HCT116 (cell line): ENCODE data around the gene F2RL1. TPM values are rescaled to one million over a fixed set of nuclear protein-coding genes. Genes with fewer than 3 reads are reported as not detected.

ENCODE experiments used
- ATAC-seq: fragments of 200-7000 bp; cut with Tn5 transposase; 2 replicates; pipeline ENCODE4 v1.9.1; 2020; ENCODE audit warnings: mild to moderate bottlenecking, moderate library complexity
- BruUV-seq: library from RNA; stranded (reverse); fragments of 400-500 nt; replicated peaks from 2 replicates; lab custom pipeline; 2021; lab: Mats Ljungman, UMichigan
- CTCF ChIA-PET: fragments of 300-600 bp; sonication (Branson Sonifier 250); formaldehyde crosslinking; loops from one replicate; lab custom pipeline; 2021; ENCODE audit warnings: antibody characterized with exemption; lab: Charles Lee
- POLR2A ChIA-PET: fragments of 300-600, 350-600 bp; sonication (Branson Sonifier 250); formaldehyde crosslinking; loops from one replicate; lab custom pipeline; 2021; ENCODE audit warnings: antibody characterized with exemption; lab: Charles Lee
- RAD21 ChIA-PET, 2 experiments: fragments of 300-600 bp; sonication (Branson Sonifier 250); formaldehyde crosslinking; loops; one replicate each; lab custom pipeline; 2023; ENCODE audit warnings: low total read pairs in 2 of 2; ENCODE audit not compliant: uncharacterized antibody in 2 of 2, unreplicated experiment in 2 of 2, low non-redundant PET in 1 of 2; lab: Charles Lee
- DNase-seq: peaks from one replicate; pipeline ENCODE4 v3.0.0-alpha.2; 2010; ENCODE audit warnings: low read depth, low spot score
- H2AFZ ChIP-seq: fragments of 200-600 bp; shearing (Covaris generic), sonication (generic); 2 replicates; pipeline ENCODE4 v1.6.1; 2017; ENCODE audit warnings: low read depth, mixed run types, mixed read lengths, antibody characterized with exemption, low read length; ENCODE audit not compliant: poor library complexity, severe bottlenecking
- H3K27ac ChIP-seq: 2 replicates; pipeline ENCODE4 v1.5.1; 2012; ENCODE audit warnings: low read depth, low read length
- H3K27me3 ChIP-seq: fragments of 200-600 bp; sonication (generic); 2 replicates; pipeline ENCODE4 v1.6.1; 2016; ENCODE audit warnings: mixed run types, low read length, mixed read lengths; ENCODE audit not compliant: insufficient read depth
- H3K36me3 ChIP-seq, 2 experiments: fragments of 200-500 bp in 1 of 2; fragments of 200-600 bp in 1 of 2; sonication (Bioruptor generic) in 1 of 2; sonication (generic) in 1 of 2; 2 replicates each; pipeline versions ENCODE4 v1.5.1 to v1.6.1; 2014 to 2016; ENCODE audit warnings: low read length in 2 of 2, inconsistent platforms in 1 of 2, mixed read lengths in 1 of 2, mixed run types in 1 of 2; ENCODE audit not compliant: insufficient read depth in 2 of 2, control insufficient read depth in 1 of 2
- H3K4me1 ChIP-seq, 2 experiments: fragments of 200-600 bp in 1 of 2; sonication (generic) in 1 of 2; 2 replicates each; pipeline versions ENCODE4 v1.5.1 to v1.6.1; 2012 to 2017; ENCODE audit warnings: low read length in 2 of 2, inconsistent platforms in 1 of 2, mild to moderate bottlenecking in 1 of 2, mixed read lengths in 1 of 2, mixed run types in 1 of 2, moderate library complexity in 1 of 2; ENCODE audit not compliant: insufficient read depth in 2 of 2, control insufficient read depth in 1 of 2
- H3K4me2 ChIP-seq: fragments of 200-600 bp; sonication (generic); 2 replicates; pipeline ENCODE4 v1.6.1; 2017; ENCODE audit warnings: mixed run types, low read length, mixed read lengths
- H3K4me3 ChIP-seq, 2 experiments: fragments of 200-600 bp in 1 of 2; sonication (generic) in 1 of 2; replicated peaks in 1 of 2; 2 replicates each; pipeline ENCODE4 v1.5.1; 2011 to 2016; ENCODE audit warnings: low read length in 2 of 2, control low read depth in 1 of 2, low read depth in 1 of 2, mild to moderate bottlenecking in 1 of 2, mixed read lengths in 1 of 2, mixed run types in 1 of 2
- H3K79me2 ChIP-seq: fragments of 200-600 bp; sonication (generic); 2 replicates; pipeline ENCODE4 v1.6.1; 2017; ENCODE audit warnings: mild to moderate bottlenecking, mixed run types, low read length, moderate library complexity, mixed read lengths; ENCODE audit not compliant: insufficient read depth
- H3K9ac ChIP-seq: fragments of 200-600 bp; sonication (generic); 2 replicates; pipeline ENCODE4 v1.6.1; 2016; ENCODE audit warnings: low read length, mixed read lengths
- H3K9me2 ChIP-seq: fragments of 200-600 bp; sonication (generic), shearing (Covaris generic); 2 replicates; pipeline ENCODE4 v1.6.1; 2017; ENCODE audit warnings: mixed run types, mild to moderate bottlenecking, moderate library complexity; ENCODE audit not compliant: insufficient read depth
- H3K9me3 ChIP-seq, 2 experiments: fragments of 200-500 bp in 1 of 2; fragments of 200-600 bp in 1 of 2; sonication (Bioruptor generic) in 1 of 2; sonication (generic) in 1 of 2; 2 replicates each; pipeline ENCODE4 v1.6.1; 2014 to 2017; ENCODE audit warnings: low read length in 2 of 2, mixed read lengths in 2 of 2, inconsistent platforms in 1 of 2, low read depth in 1 of 2, mild to moderate bottlenecking in 1 of 2, mixed run types in 1 of 2, moderate library complexity in 1 of 2; ENCODE audit not compliant: control insufficient read depth in 1 of 2, insufficient read depth in 1 of 2
- H4K20me1 ChIP-seq: fragments of 200-600 bp; sonication (generic), shearing (Covaris generic); 2 replicates; pipeline ENCODE4 v1.6.1; 2017; ENCODE audit warnings: mixed run types, mild to moderate bottlenecking, moderate library complexity; ENCODE audit not compliant: insufficient read depth
- EGR1 ChIP-seq: IDR thresholded peaks from 2 replicates; pipeline ENCODE4 v1.6.1; 2012; ENCODE audit warnings: low read depth
- POLR2A ChIP-seq: IDR thresholded peaks from 2 replicates; pipeline ENCODE4 v1.7.0; 2011; ENCODE audit warnings: borderline replicate concordance; ENCODE audit not compliant: insufficient read depth, insufficient read length; ENCODE audit errors: extremely low read depth
- RAD21 ChIP-seq: IDR thresholded peaks from 2 replicates; pipeline ENCODE4 v1.6.1; 2012; ENCODE audit warnings: low read depth, mild to moderate bottlenecking
- SIN3A ChIP-seq: IDR thresholded peaks from 2 replicates; pipeline ENCODE4 v1.6.1; 2012; ENCODE audit warnings: low read depth
- ZFX ChIP-seq: fragments of 450-650 bp; IDR thresholded peaks from 2 replicates; pipeline ENCODE4 v1.6.1; 2017
- ZNF274 ChIP-seq: fragments of 200-500 bp; sonication (Bioruptor generic); IDR thresholded peaks from 2 replicates; pipeline ENCODE4 v1.6.1; 2014; ENCODE audit warnings: mild to moderate bottlenecking, low read depth, low read length, inconsistent platforms
- intact Hi-C: fragments of 100-400 bp; cut with micrococcal nuclease; formaldehyde crosslinking; loops from 2 replicates; pipeline ENCODE4 v1.10.0; 2022
- total RNA-seq: library from RNA; stranded (reverse); gene quantifications from one replicate; pipeline ENCODE4 v1.2.1, GENCODE V29; 2021; ENCODE audit not compliant: unreplicated experiment
- TF ChIP-seq, protein P1 (sequence below): IDR thresholded peaks from 2 replicates; pipeline ENCODE4 v1.6.1; 2011; ENCODE audit warnings: mild to moderate bottlenecking, low read length, moderate library complexity; ENCODE audit not compliant: insufficient replicate concordance; ENCODE audit errors: extremely low read depth
- TF ChIP-seq, protein P2 (sequence below): IDR thresholded peaks from 2 replicates; pipeline ENCODE4 v1.6.1; 2012
- TF ChIP-seq, protein P3 (sequence below): IDR thresholded peaks from 2 replicates; pipeline ENCODE4 v1.6.1; 2012
- TF ChIP-seq, protein P4 (sequence below): IDR thresholded peaks from 2 replicates; pipeline ENCODE4 v1.6.1; 2012; ENCODE audit warnings: low read depth

Gene F2RL1
- total RNA-seq, 1 experiment from 2014 or later: 119 TPM

DNA sequence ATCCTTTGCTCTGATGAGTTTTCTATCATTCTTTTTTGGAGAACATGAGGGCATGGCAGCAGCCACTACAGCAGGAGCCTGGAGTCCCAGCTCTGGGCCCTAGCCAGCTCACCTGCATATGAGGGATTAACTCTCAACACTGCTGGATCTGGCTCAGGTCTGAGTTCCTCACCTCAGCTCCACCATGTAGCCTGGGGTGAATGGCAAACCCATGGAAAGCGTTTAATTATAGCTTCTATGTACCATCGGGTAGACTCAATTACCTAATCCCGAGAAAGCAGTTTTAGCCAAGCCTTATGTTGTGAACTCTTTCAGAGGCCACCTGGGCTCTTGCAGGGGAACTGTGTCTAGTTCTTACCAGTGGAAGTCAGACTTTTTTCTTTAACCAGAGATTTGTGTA, 27.1 kb downstream of the F2RL1 start:
- Histone ChIP-seq H2AFZ (no peak overlapping the region), H3K36me3 (no peaks in the 10 kb centered on the region), H3K27ac (no peak overlapping the region), H3K9me2 (no peaks in the 10 kb centered on the region), H3K79me2 (no peaks in the 10 kb centered on the region), H4K20me1 (no peaks in the 10 kb centered on the region), H3K4me1 (peaks cover 9 to 21% of the 10 kb centered on the region in 2 experiments; a peak in 2 of 4 replicates), H3K9ac (no peak overlapping the region), H3K4me2 (no peak overlapping the region), H3K9me3 (no peaks in the 10 kb centered on the region), H3K4me3 (no peak overlapping the region), H3K27me3 (no peaks in the 10 kb centered on the region)
- no peak for ATAC-seq
- no peak for DNase-seq
- CTCF ChIA-PET: no interaction called here
- RAD21 ChIA-PET: no interaction called here
- no TSS peak for BruUV-seq
- POLR2A ChIA-PET: interaction anchor here (1.0 kb wide), 1 partner anchor 27 kb away, joined by 3 read pairs; the partner anchor contains the start of gene F2RL1
- intact Hi-C loops: no loop called here
- TF ChIP-seq, protein P1, sequence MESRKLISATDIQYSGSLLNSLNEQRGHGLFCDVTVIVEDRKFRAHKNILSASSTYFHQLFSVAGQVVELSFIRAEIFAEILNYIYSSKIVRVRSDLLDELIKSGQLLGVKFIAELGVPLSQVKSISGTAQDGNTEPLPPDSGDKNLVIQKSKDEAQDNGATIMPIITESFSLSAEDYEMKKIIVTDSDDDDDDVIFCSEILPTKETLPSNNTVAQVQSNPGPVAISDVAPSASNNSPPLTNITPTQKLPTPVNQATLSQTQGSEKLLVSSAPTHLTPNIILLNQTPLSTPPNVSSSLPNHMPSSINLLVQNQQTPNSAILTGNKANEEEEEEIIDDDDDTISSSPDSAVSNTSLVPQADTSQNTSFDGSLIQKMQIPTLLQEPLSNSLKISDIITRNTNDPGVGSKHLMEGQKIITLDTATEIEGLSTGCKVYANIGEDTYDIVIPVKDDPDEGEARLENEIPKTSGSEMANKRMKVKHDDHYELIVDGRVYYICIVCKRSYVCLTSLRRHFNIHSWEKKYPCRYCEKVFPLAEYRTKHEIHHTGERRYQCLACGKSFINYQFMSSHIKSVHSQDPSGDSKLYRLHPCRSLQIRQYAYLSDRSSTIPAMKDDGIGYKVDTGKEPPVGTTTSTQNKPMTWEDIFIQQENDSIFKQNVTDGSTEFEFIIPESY: no peak
- no peak for TF ChIP-seq ZFX
- TF ChIP-seq RAD21: no peak
- no peak for TF ChIP-seq SIN3A
- TF ChIP-seq, protein P2, sequence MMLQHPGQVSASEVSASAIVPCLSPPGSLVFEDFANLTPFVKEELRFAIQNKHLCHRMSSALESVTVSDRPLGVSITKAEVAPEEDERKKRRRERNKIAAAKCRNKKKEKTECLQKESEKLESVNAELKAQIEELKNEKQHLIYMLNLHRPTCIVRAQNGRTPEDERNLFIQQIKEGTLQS: no peak
- TF ChIP-seq EGR1: no peak
- no peak for TF ChIP-seq POLR2A
- TF ChIP-seq, protein P3, sequence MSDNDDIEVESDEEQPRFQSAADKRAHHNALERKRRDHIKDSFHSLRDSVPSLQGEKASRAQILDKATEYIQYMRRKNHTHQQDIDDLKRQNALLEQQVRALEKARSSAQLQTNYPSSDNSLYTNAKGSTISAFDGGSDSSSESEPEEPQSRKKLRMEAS: no peak
- no peak for TF ChIP-seq ZNF274
- TF ChIP-seq, protein P4, sequence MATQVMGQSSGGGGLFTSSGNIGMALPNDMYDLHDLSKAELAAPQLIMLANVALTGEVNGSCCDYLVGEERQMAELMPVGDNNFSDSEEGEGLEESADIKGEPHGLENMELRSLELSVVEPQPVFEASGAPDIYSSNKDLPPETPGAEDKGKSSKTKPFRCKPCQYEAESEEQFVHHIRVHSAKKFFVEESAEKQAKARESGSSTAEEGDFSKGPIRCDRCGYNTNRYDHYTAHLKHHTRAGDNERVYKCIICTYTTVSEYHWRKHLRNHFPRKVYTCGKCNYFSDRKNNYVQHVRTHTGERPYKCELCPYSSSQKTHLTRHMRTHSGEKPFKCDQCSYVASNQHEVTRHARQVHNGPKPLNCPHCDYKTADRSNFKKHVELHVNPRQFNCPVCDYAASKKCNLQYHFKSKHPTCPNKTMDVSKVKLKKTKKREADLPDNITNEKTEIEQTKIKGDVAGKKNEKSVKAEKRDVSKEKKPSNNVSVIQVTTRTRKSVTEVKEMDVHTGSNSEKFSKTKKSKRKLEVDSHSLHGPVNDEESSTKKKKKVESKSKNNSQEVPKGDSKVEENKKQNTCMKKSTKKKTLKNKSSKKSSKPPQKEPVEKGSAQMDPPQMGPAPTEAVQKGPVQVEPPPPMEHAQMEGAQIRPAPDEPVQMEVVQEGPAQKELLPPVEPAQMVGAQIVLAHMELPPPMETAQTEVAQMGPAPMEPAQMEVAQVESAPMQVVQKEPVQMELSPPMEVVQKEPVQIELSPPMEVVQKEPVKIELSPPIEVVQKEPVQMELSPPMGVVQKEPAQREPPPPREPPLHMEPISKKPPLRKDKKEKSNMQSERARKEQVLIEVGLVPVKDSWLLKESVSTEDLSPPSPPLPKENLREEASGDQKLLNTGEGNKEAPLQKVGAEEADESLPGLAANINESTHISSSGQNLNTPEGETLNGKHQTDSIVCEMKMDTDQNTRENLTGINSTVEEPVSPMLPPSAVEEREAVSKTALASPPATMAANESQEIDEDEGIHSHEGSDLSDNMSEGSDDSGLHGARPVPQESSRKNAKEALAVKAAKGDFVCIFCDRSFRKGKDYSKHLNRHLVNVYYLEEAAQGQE: no peak
